Adrenal gland (tissue), 12 donors: ENCODE measurements around the gene URM1. TPM values are rescaled to one million over a fixed set of nuclear protein-coding genes. Genes with fewer than 3 reads are reported as not detected.

Source experiments
- DNase-seq, 7 donors: peaks; one replicate each; pipeline ENCODE4 v3.0.0-alpha.2; 2019 to 2020
- H3K27ac ChIP-seq, 5 donors: fragments of 200-600 bp; sonication (generic) in 4 of 5; 1 replicate in 3 of 5; 2 replicates in 2 of 5; pipeline versions ENCODE4 v1.5.1 to v1.8.0; 2016 to 2020; ENCODE audit warnings: mild to moderate bottlenecking in 1 of 5
- H3K27me3 ChIP-seq: fragments of 200-600 bp; 2 replicates; pipeline ENCODE4 v1.8.0; 2021
- H3K36me3 ChIP-seq, 2 donors: fragments of 200-600 bp; replicated peaks in 1 of 2; 1 replicate in 1 of 2; 2 replicates in 1 of 2; pipeline versions ENCODE4 v1.5.1 to v1.8.0; 2018 to 2022
- H3K4me1 ChIP-seq, 2 donors: fragments of 200-600 bp; replicated peaks in 1 of 2; 1 replicate in 1 of 2; 2 replicates in 1 of 2; pipeline versions ENCODE4 v1.5.1 to v1.8.0; 2018 to 2021
- H3K4me3 ChIP-seq, 4 donors: fragments of 200-600 bp; sonication (generic) in 3 of 4; one replicate each; pipeline ENCODE4 v1.5.1; 2016 to 2018
- H3K9me3 ChIP-seq, 3 donors: fragments of 200-600 bp; sonication (generic) in 1 of 3; replicated peaks in 1 of 3; 1 replicate in 2 of 3; 2 replicates in 1 of 3; pipeline versions ENCODE4 v1.5.1 to v1.8.0; 2016 to 2021
- POLR2A ChIP-seq, 2 donors: fragments of 450-650 bp; IDR thresholded peaks; one replicate each; pipeline ENCODE4 v1.6.1; 2017; ENCODE audit warnings: antibody characterized with exemption in 2 of 2, mild to moderate bottlenecking in 2 of 2, moderate library complexity in 1 of 2
- WGBS, 4 donors: extraction: QIAGEN DNeasy Blood & Tissue Kit in 2 of 4; methylation state at CpG; one replicate each; pipeline versions ENCODE4 v1.1.5 to v1.1.7; 2013 to 2017; 5-methylcytosine and 5-hydroxymethylcytosine counted together
- intact Hi-C, 2 donors: fragments of 100-400 bp; cut with DNase I; formaldehyde crosslinking; loops; one replicate each; pipeline versions ENCODE4 v1.14.1 to v1.15.0; 2022 to 2023
- polyA plus RNA-seq, 3 donors: library from polyadenylated mRNA; stranded (reverse); fragments of 200-250 nt in 2 of 3; fragments of 350-450 nt in 1 of 3; fragmentation: Illumina TruSeq in 1 of 3; extraction: RNeasy Lipid Tissue Mini Kit (QIAGEN cat#74804) in 1 of 3; gene quantifications; one replicate each; pipeline ENCODE4 v1.2.3, GENCODE V29; 2013 to 2014
- total RNA-seq, 9 donors: library from RNA; depleted of rRNA in 4 of 9; stranded (reverse); fragments of >200 nt in 4 of 9; fragments of 120-200 nt in 1 of 9; fragmentation: NEBNext Ultra II Directional in 1 of 9; extraction: Animal tissue kit (Norgen Biotek cat#: 25700) in 1 of 9; gene quantifications; one replicate each; pipeline versions ENCODE4 v1.1.0 to v1.2.4, GENCODE V29; 2013 to 2023
- TF ChIP-seq, protein P1 (sequence below), 6 experiments: fragments of 450-650 bp in 4 of 6; fragments of 200-600 bp in 2 of 6; sonication (generic) in 1 of 6; IDR thresholded peaks; 1 replicate in 5 of 6; 2 replicates in 1 of 6; pipeline versions ENCODE4 v1.5.1 to v1.8.0; 2016 to 2021; ENCODE audit warnings: antibody characterized with exemption in 6 of 6, mild to moderate bottlenecking in 2 of 6, moderate library complexity in 1 of 6
- donor health status: healthy with polysubstance abuse.
- donor health status: Bipolar disorder and iron deficiency.
- donor health status: DM: yes; HTN: yes; CAD: no.
- donor health status: DM: no; HTN: no; CAD: no.
- donor health status: DM: no; HTN: no; CAD: no.
- donor health status: DM: yes; HTN: yes; CAD: no.

The URM1 gene
- total and polyA plus RNA-seq, 12 donors = 22.8 to 87.1 (median 42.2) TPM

DNA sequence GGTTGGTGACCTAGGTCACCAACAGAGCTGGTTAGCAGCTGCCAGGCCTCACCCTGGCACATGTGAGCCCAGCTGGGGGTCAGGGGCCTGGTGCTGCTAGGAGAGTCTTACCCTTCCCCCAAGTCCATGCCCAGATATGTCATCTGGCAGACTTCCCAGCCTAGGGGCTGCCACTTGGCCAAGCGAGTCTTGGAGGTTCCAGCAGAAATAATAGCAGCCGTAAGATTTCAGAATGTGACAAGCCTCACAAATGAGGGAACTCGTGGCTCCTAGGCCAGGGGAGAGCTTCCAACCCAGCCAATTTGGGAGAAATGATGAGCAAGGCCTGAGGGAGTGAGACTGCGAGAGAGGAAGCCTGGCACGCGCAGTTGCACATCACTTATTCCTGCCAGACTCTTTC lies 11.1 kb downstream of the URM1 start:
- intact Hi-C loops = no loop called here
- peaks cover 0 to 31% of the 10 kb centered on the region in 2 donors for H3K36me3 ChIP-seq
- no peak overlapping the region for H3K27ac ChIP-seq
- H3K4me3 ChIP-seq = no peak overlapping the region
- 74 to 78% (median 77%) methylated on average over 5 to 6 of the region's 6 CpGs for whole genome bisulfite sequencing, 4 donors
- H3K9me3 ChIP-seq = no peaks in the 10 kb centered on the region
- no peak for DNase-seq
- H3K27me3 ChIP-seq = no peaks in the 10 kb centered on the region
- no peaks in the 10 kb centered on the region for H3K4me1 ChIP-seq
- TF ChIP-seq, protein P1, sequence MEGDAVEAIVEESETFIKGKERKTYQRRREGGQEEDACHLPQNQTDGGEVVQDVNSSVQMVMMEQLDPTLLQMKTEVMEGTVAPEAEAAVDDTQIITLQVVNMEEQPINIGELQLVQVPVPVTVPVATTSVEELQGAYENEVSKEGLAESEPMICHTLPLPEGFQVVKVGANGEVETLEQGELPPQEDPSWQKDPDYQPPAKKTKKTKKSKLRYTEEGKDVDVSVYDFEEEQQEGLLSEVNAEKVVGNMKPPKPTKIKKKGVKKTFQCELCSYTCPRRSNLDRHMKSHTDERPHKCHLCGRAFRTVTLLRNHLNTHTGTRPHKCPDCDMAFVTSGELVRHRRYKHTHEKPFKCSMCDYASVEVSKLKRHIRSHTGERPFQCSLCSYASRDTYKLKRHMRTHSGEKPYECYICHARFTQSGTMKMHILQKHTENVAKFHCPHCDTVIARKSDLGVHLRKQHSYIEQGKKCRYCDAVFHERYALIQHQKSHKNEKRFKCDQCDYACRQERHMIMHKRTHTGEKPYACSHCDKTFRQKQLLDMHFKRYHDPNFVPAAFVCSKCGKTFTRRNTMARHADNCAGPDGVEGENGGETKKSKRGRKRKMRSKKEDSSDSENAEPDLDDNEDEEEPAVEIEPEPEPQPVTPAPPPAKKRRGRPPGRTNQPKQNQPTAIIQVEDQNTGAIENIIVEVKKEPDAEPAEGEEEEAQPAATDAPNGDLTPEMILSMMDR (IDR thresholded peaks at IDR 0.05) = no peak
- TF ChIP-seq POLR2A (IDR thresholded peaks at IDR 0.05) = no peak

DNA sequence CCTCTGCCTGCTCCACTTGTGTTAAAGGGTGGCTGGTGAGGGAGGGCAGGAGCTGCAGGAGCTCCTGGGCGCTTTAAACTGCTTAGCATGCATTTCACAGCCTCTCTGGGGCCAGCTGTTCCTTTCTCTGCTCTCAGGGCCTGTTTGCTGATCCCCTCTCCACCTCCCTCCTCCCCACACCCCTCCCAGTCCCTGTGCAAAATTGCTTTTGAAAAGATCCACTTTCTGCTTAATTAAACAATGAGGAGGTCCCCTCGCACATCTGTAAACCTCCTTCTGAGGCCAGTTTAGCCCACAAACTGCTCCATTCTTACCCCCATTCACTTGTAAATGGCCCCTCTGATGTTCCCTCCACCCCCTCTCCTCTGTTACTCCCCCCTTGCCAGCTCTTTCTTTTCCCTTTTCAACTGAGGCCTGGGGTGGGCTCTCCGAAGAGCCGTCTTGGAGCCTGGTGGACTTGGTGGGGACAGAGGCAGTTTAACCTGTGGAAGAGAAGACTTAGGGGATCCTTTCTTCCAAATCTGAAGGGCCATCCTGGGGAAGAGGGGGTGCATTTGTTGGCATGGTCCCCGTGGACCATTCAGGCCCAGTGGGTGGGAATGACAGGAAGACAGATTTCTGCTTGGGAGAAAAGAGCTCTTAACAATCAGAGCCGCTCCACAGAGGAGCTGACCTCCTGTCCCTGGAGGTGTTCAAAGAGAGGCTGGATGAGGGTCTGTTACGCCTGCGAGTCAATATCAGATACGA lies 12.0 kb downstream of the URM1 start:
- no peak for TF ChIP-seq POLR2A (IDR thresholded peaks at IDR 0.05)
- TF ChIP-seq, protein P1 (IDR thresholded peaks at IDR 0.05) = no peak
- DNase-seq = no peak
- Histone ChIP-seq H3K4me3 (no peak overlapping the region), H3K36me3 (peaks cover 0 to 39% of the 10 kb centered on the region in 2 donors), H3K4me1 (no peaks in the 10 kb centered on the region), H3K9me3 (no peaks in the 10 kb centered on the region), H3K27ac (peak overlapping the region in 1 of 5 donors; percentile 64), H3K27me3 (no peaks in the 10 kb centered on the region)
- 82 to 91% (median 87%) methylated on average over 9 of the region's 9 CpGs for WGBS, 4 donors
- intact Hi-C loops = no loop called here

DNA sequence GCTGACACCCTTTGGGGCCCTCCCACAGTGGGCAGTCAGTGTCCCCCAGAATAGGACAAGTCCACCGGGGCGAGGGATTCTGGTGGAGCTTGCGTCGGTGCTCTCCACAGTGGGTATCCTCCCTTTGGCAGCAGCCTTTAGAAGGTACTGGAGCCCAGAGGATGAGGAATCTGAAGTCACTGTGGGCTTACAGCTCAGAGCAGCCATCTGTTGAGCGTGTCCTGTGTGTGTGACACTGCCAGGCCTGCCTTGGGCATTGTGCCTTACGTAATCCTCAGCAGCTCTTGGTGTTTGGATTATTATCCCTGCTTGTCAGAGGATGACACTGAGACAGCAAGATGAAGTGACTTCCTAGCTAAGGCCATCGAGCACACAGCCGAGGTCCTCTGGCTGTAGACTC lies 12.6 kb downstream of the URM1 start:
- no peaks in the 10 kb centered on the region for H3K4me1 ChIP-seq
- WGBS, 4 donors = 75 to 100% (median 89%) methylated on average over 1 to 8 of the region's 8 CpGs
- no peaks in the 10 kb centered on the region for H3K27me3 ChIP-seq
- TF ChIP-seq, protein P1 (IDR thresholded peaks at IDR 0.05) = no peak
- no peak for TF ChIP-seq POLR2A (IDR thresholded peaks at IDR 0.05)
- H3K9me3 ChIP-seq = no peaks in the 10 kb centered on the region
- peaks cover 0 to 40% of the 10 kb centered on the region in 2 donors for H3K36me3 ChIP-seq
- H3K27ac ChIP-seq = peak overlapping the region in 1 of 5 donors; percentile 64
- intact Hi-C loops = no loop called here
- DNase-seq = peak in 1 of 7 donors; percentile 83
- no peak overlapping the region for H3K4me3 ChIP-seq

DNA sequence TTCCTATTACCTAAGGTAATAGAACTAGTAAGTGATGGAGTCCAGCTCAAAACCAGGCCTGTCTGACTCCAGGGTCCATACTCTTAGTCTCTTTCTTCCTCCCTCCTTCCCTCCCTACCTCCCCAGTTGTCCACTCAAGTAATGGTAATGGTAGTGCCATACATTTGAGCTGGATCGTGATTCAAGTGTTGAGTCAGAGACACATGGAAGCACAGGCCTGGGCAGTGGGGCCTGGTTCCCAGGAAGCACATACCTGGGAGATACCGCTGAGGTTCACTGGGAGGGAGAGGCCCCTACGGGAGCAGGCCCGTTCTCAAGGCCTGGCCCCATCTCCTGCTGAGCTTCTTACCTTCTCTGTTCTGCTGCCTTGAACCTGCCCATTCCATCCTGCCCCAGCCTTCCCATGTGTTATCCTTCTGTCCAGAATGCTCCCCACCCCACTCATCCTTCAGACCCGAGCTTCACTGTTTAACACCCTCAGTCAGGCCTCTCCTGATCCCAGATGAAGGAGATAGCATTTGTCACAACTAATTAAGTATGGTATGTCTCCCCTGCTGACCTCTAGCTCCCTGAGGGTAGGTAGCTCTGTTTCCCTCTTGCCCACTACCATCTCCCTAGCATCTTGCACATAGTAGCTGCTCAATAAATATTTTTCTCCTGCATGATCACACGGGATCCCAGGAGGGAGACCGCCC lies 13.8 kb downstream of the URM1 start:
- WGBS, 4 donors = 80 to 95% (median 92%) methylated on average over 7 of the region's 7 CpGs
- no peak for TF ChIP-seq POLR2A (IDR thresholded peaks at IDR 0.05)
- TF ChIP-seq, protein P1 (IDR thresholded peaks at IDR 0.05) = no peak
- Histone ChIP-seq H3K4me3 (no peak overlapping the region), H3K27me3 (no peaks in the 10 kb centered on the region), H3K4me1 (no peaks in the 10 kb centered on the region), H3K36me3 (peaks cover 0 to 40% of the 10 kb centered on the region in 2 donors), H3K27ac (peak overlapping the region in 1 of 5 donors; percentile 64), H3K9me3 (no peaks in the 10 kb centered on the region)
- intact Hi-C loops = no loop called here
- no peak for DNase-seq
